K562 (cell line): ENCODE measurements around the gene CACNA1I. TPM values are rescaled to one million over a fixed set of nuclear protein-coding genes. Genes with fewer than 3 reads are reported as not detected.

Experiments
- ARHGAP35 ChIP-seq: fragments of 450-650 bp; IDR thresholded peaks from 2 replicates; pipeline ENCODE4 v1.6.1; 2018; ENCODE audit not compliant: partially characterized antibody
- CTBP1 ChIP-seq: fragments of 450-650 bp; IDR thresholded peaks from 2 replicates; pipeline ENCODE4 v1.6.1; 2016; ENCODE audit warnings: borderline replicate concordance
- DEAF1 ChIP-seq: fragments of 450-650 bp; formaldehyde crosslinking; IDR thresholded peaks from 2 replicates; pipeline ENCODE4 v1.4.0; 2020; ENCODE audit warnings: mild to moderate bottlenecking, moderate library complexity
- FOXJ3 ChIP-seq: sonication (generic); formaldehyde crosslinking; IDR thresholded peaks from 2 replicates; pipeline ENCODE4 v1.4.0; 2020; ENCODE audit warnings: mild to moderate bottlenecking, missing genetic modification reagents
- HBP1 ChIP-seq: fragments of 450-650 bp; formaldehyde crosslinking; IDR thresholded peaks from 2 replicates; pipeline ENCODE4 v1.4.0; 2022; ENCODE audit warnings: missing genetic modification characterization
- MECOM ChIP-seq: fragments of 250-450 bp; sonication (Bioruptor Pico); IDR thresholded peaks from 2 replicates; pipeline ENCODE4 v1.8.0; 2022; ENCODE audit warnings: inconsistent platforms
- PHB2 ChIP-seq: fragments of 450-650 bp; IDR thresholded peaks from 2 replicates; pipeline ENCODE4 v1.6.1; 2017; ENCODE audit warnings: low read depth
- RBFOX2 ChIP-seq: fragments of 200-400 bp; formaldehyde crosslinking; IDR thresholded peaks from 2 replicates; pipeline ENCODE4 v1.6.1; 2017; ENCODE audit warnings: low read depth, mild to moderate bottlenecking, low read length, moderate library complexity
- SMAD4 ChIP-seq: fragments of 250-450 bp; sonication (Bioruptor Pico); conservative IDR thresholded peaks from 2 replicates; pipeline ENCODE4 v1.8.0; 2021; ENCODE audit warnings: inconsistent platforms, mild to moderate bottlenecking, moderate library complexity
- SP2 ChIP-seq: IDR thresholded peaks from 2 replicates; pipeline ENCODE4 v1.6.1; 2011; ENCODE audit warnings: mild to moderate bottlenecking, low read depth, low read length, moderate library complexity; ENCODE audit not compliant: poor library complexity, severe bottlenecking; ENCODE audit errors: extremely low read depth
- TOE1 ChIP-seq, 2 experiments: fragments of 450-650 bp in 1 of 2; sonication (generic) in 1 of 2; formaldehyde crosslinking in 1 of 2; IDR thresholded peaks; 2 replicates each; pipeline versions ENCODE4 v1.7.1 to v1.8.0; 2016 to 2022; ENCODE audit warnings: borderline replicate concordance in 2 of 2, mild to moderate bottlenecking in 2 of 2, antibody characterized with exemption in 1 of 2, inconsistent platforms in 1 of 2, low read depth in 1 of 2, missing genetic modification reagents in 1 of 2, moderate library complexity in 1 of 2
- U2AF2 ChIP-seq: fragments of 200-400 bp; formaldehyde crosslinking; optimal IDR thresholded peaks from 2 replicates; pipeline ENCODE3; 2017; ENCODE audit warnings: low read depth, mild to moderate bottlenecking, low read length
- ZNF224 ChIP-seq: sonication (generic); formaldehyde crosslinking; IDR thresholded peaks from 2 replicates; pipeline ENCODE4 v1.8.0; 2022; ENCODE audit warnings: mild to moderate bottlenecking, missing genetic modification reagents
- ZNF764 ChIP-seq: fragments of 250-450 bp; sonication (Bioruptor Pico); IDR thresholded peaks from 2 replicates; pipeline ENCODE4 v1.4.0; 2020; ENCODE audit warnings: low read depth, mild to moderate bottlenecking, moderate library complexity
- ZNF778 ChIP-seq: fragments of 450-650 bp; formaldehyde crosslinking; IDR thresholded peaks from 2 replicates; pipeline ENCODE4 v1.4.0; 2020; ENCODE audit warnings: mild to moderate bottlenecking, moderate library complexity
- ZNF785 ChIP-seq: fragments of 250-450 bp; sonication (Bioruptor Pico); IDR thresholded peaks from 2 replicates; pipeline ENCODE4 v1.4.0; 2020; ENCODE audit warnings: mild to moderate bottlenecking
- polyA plus RNA-seq, 8 experiments: library from polyadenylated mRNA; depleted of rRNA in 4 of 8; stranded (reverse) in 5 of 8; unstranded in 3 of 8; fragments of >200 nt; fragmentation: Nextera tagmentation in 2 of 8; fragmentation: Illumina TruSeq in 1 of 8; extraction: Ambion mirVana in 2 of 8; extraction: Trizol in 1 of 8; gene quantifications; 2 replicates each; pipeline versions ENCODE4 v1.2.1 to v1.2.3, GENCODE V29; 2011 to 2014; ENCODE audit warnings: inconsistent platforms in 1 of 8, missing spikeins in 1 of 8
- total RNA-seq, 7 experiments: library from RNA; depleted of rRNA in 6 of 7; stranded (reverse); fragments of >200 nt in 6 of 7; fragmentation: Illumina TruSeq in 2 of 7; extraction: Trizol in 2 of 7; gene quantifications; 2 replicates each; pipeline versions ENCODE4 v1.2.1 to v1.2.3, GENCODE V29; 2011 to 2021; ENCODE audit warnings: low replicate concordance in 1 of 7
- TF ChIP-seq, protein P1 (sequence below): sonication (generic); formaldehyde crosslinking; IDR thresholded peaks from 2 replicates; pipeline ENCODE4 v1.9.0; 2022; ENCODE audit warnings: mild to moderate bottlenecking, missing genetic modification reagents
- TF ChIP-seq, protein P2 (sequence below): sonication (generic); formaldehyde crosslinking; IDR thresholded peaks from 2 replicates; pipeline ENCODE4 v1.8.0; 2023; ENCODE audit warnings: mild to moderate bottlenecking, missing genetic modification reagents

The CACNA1I gene
- total and polyA plus RNA-seq, 9 of the 15 experiments (the other 6 are each of a cell fraction or from before 2014, with no cell fraction given) = 0.01 to 0.79 (median 0.32) TPM; not detected in 1

DNA sequence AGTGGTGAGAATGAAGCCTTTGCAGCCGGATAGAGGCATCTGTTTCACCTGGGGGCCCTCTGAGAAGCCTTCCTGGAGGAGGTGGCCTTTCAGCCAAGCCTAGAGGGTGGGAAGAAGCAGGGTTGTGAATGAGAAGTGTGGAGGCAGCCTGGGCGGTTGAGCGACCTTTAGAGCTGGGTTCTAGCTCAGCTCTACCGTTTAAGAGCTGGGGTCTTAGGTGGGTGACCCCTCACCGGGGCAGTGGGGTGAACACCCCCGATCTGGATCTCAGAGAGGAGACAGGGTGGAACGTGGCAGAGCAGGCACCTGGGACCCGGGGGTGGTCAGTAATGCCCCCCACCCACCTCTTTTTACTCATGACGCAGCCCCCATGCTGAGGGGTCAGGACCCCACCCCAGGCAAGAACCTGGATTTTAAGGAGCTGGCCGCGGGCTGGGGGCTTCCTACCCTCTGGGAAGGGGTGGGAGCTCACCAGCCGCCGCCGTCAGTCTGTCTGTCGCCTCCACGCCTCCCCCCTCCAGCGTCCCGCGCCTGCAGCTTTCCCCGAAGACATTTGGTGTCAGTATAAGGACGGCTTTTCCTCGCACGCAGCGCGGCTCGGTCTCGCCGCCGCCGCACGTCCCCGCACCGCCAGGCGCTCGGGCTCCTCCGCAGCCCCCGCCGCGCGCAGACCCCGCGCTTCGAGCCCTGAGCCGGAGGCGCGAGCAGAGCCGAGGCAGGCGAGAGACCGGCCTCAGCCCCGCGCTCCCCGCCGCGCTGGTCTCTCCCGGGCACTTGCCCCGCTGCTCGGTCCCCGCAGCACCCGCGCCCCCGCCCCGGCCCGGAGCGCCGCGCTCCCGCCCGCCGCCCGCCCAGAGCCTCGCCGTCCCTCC lies 13.3 kb upstream of the CACNA1I start (continued):
- TF ChIP-seq DEAF1 (CRISPR knock-in tag) (0 out of 2 replicates have a peak, but pooled peaks have one; percentile 31), U2AF2 (no peak), ARHGAP35 (no peak), FOXJ3 (no peak), CTBP1 (peak; percentile 83; the same call in 1 of the 2 replicates), TOE1 (IDR thresholded peaks at IDR 0.05; ENCODE audit: borderline replicate concordance) (no peak), TOE1 (CRISPR knock-in tag; IDR thresholded peaks at IDR 0.05; ENCODE audit: borderline replicate concordance, low read depth) (no peak), MECOM (CRISPR knock-in tag) (no peak), ZNF224 (no peak), ZNF785 (CRISPR knock-in tag) (no peak), SP2 (no peak), HBP1 (no peak), SMAD4 (CRISPR knock-in tag) (peak; percentile 61), PHB2 (no peak), RBFOX2 (peak; percentile 59), ZNF778 (CRISPR knock-in tag) (no peak), ZNF764 (CRISPR knock-in tag) (no peak)
- TF ChIP-seq, protein P1, sequence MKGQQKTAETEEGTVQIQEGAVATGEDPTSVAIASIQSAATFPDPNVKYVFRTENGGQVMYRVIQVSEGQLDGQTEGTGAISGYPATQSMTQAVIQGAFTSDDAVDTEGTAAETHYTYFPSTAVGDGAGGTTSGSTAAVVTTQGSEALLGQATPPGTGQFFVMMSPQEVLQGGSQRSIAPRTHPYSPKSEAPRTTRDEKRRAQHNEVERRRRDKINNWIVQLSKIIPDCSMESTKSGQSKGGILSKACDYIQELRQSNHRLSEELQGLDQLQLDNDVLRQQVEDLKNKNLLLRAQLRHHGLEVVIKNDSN = no peak
- TF ChIP-seq, protein P2, sequence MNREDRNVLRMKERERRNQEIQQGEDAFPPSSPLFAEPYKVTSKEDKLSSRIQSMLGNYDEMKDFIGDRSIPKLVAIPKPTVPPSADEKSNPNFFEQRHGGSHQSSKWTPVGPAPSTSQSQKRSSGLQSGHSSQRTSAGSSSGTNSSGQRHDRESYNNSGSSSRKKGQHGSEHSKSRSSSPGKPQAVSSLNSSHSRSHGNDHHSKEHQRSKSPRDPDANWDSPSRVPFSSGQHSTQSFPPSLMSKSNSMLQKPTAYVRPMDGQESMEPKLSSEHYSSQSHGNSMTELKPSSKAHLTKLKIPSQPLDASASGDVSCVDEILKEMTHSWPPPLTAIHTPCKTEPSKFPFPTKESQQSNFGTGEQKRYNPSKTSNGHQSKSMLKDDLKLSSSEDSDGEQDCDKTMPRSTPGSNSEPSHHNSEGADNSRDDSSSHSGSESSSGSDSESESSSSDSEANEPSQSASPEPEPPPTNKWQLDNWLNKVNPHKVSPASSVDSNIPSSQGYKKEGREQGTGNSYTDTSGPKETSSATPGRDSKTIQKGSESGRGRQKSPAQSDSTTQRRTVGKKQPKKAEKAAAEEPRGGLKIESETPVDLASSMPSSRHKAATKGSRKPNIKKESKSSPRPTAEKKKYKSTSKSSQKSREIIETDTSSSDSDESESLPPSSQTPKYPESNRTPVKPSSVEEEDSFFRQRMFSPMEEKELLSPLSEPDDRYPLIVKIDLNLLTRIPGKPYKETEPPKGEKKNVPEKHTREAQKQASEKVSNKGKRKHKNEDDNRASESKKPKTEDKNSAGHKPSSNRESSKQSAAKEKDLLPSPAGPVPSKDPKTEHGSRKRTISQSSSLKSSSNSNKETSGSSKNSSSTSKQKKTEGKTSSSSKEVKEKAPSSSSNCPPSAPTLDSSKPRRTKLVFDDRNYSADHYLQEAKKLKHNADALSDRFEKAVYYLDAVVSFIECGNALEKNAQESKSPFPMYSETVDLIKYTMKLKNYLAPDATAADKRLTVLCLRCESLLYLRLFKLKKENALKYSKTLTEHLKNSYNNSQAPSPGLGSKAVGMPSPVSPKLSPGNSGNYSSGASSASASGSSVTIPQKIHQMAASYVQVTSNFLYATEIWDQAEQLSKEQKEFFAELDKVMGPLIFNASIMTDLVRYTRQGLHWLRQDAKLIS (CRISPR knock-in tag) = no peak
